ENCODE measurements around the gene SEH1L. TPM values are rescaled to one million over a fixed set of nuclear protein-coding genes. Genes with fewer than 3 reads are reported as not detected.
"Not testable (repeated sequence)": the region's sequence is repeated elsewhere in the genome, so short reads cannot be mapped to it uniquely, and the experiment has no call there.

Gene SEH1L
- total RNA-seq, 1 donor from 2014 or later = 28.8 TPM

DNA sequence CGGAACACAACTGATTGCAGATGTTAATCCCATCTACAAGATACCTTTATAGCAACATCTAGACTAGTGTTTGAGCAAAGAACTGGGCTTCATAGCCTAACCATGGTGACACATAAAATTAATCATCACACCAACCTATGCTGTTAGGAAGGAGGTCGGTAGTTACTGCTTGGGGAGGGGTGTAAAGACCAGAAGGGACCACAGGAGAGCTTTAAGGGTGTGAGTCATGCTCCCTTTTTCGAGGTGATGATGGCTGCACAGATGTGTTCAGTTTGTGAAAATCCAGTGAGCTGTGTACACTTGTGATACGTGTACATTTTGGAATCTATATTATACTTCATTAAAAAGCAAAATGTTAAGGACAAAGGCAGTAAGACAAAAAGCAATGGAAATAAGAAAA is 4.6 kb upstream of the SEH1L start:
- no peak for DNase-seq

DNA sequence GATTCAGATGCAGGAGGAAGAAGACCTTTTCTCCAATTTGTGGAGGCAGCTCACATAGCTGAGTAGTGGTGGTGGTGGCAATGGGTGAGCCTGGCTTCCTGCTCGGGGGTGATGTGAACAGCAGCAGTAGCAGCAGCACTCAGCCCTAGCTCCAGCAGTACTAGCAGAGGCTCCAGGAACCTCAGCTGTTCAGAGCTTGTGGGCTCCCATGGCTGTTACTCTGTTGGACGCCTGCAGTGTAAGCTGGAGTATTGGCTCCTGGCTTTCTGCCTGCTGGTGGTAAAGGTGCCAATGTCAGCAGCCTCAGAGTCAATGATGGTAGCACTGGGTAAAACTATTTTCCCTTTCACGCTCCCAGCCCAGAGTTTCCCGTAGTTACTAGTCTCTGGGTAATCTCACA is 3.1 kb upstream of the SEH1L start:
- peak; percentile 64 for DNase-seq

DNA sequence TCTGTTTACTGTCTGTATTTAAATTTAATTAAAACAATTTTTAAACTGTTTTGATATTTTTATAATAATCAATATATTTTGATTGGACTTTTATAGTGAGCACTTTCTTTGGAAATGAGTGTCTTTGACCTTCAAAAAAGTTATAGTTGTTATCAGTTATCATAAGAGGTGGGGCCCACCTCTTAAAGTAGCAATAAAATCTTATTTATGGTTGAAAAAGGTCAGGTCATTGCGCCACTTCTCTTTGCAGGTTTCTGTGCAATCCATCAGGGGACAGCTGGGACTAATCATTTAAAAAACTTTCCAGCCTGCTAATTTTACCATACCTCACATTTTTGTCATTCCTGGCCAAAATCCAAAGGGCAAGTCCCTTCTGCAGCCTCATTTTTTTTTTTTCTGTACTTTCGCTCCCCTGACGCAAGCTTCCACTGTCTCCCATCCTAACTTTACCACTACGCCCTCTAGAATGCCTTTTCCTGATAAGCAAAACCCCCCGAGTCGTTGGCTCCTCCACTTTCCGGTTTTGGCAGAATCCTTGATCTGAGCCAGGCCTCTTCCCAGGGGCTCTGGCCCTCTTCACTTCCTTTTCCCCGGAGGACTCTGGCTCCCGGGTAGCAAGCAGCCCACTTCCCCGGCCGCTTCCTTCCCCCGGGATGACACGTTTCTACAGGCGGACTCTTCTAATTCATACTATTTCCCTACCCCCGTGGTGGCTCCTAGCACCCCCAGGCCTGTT is 1.1 kb upstream of the SEH1L start:
- peak; percentile 50 for DNase-seq

- DNase-seq = peak; percentile 95
Observed at GRCh38 chr18:12948050-12948804, 416 bp downstream of the SEH1L start.

DNA sequence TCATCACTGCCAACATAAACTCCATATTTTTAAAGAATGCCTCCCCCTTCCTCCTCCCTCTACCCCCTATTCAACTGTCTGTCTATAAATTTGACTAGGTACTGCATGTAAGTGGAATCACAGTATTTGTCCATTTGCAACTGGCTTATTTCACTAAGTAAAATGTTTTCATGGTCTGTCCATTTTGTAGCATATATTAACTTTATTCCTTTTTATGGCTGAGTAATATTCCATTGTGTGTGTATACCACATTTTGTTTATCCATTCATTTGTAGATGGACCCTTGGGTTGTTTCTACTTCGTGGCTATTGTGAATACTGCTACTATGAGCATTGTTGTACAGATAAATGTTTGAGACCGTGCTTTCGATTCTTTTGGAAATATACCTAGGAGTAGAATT is 10.7 kb downstream of the SEH1L start:
- no peak for DNase-seq

- DNase-seq = peak; percentile 10
Observed at GRCh38 chr18:12960395-12960794, 12.6 kb downstream of the SEH1L start.

- peak; percentile 58 for DNase-seq
Observed at GRCh38 chr18:12960853-12961397, 13.1 kb downstream of the SEH1L start.

DNA sequence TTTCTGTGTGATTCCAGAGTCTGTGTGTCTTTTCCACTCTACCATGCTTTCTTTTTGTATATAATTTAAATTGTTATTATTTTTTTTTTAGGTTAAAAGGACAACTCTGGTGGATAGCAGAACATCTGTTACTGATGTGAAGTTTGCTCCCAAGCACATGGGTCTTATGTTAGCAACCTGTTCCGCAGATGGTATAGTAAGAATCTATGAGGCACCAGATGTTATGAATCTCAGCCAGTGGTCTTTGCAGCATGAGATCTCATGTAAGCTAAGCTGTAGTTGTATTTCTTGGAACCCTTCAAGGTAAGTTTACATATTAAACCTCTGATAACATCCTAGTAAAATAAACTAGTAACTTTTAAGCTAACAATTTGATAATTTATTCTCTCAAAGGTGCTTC is 15.3 kb downstream of the SEH1L start:
- DNase-seq = no peak

GRCh38 chr18:12968115-12968514 is 20.3 kb downstream of the SEH1L start:
- DNase-seq = no peak

GRCh38 chr18:12968619-12969018 is 20.8 kb downstream of the SEH1L start:
- no peak for DNase-seq

DNA sequence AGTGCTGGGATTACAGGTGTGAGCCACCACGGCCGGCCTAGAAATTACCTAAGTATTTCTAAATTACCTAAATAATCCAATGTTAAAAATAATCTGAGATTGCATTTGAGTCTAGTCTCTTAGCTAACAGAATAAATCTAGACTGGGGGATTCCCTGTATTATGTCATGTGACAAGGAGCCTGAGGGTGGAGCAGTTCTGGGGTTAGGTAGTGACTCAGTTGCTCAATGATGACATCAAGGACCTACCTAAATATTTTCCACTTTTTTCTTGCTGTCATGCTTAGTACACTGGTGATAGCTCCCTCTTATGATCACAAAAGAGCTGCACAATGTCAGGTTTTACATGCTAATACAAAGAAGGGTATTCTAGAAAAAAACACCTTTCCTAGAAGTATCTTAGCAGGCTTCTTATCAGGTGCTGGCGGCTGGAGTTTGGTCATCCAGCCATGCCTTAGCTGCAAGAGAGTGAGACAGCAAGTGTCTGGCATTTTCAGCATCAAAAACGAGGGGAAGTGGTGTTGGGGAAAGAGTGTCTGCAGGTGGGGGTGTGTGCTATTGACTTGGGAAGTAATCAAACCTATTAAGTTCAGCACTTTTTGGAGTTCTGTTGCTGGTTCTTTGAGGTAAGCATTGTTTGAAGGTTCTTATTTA is 25.9 kb downstream of the SEH1L start:
- no peak for DNase-seq

- no peak for DNase-seq
Observed at GRCh38 chr18:12975488-12975887, 27.7 kb downstream of the SEH1L start.

DNA sequence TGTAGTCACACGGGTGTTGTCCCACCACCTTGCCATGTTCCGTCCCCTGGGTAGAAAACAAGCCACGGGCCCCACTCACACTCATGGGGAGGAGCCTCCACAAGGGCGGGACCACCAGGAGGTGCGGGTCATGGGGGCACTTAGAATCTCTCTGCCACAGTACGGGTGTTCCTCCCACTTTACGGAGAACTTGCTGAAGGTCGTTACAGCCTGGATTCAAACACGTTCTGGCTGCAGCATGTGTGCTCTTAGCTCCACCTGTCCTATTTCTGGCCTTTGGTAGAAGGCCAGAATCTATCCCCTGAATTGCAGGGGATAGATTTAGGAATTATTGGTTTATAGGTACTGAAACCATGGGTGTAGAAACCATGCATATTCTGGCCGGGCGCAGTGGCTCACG is 28.5 kb downstream of the SEH1L start:
- DNase-seq = no peak

DNA sequence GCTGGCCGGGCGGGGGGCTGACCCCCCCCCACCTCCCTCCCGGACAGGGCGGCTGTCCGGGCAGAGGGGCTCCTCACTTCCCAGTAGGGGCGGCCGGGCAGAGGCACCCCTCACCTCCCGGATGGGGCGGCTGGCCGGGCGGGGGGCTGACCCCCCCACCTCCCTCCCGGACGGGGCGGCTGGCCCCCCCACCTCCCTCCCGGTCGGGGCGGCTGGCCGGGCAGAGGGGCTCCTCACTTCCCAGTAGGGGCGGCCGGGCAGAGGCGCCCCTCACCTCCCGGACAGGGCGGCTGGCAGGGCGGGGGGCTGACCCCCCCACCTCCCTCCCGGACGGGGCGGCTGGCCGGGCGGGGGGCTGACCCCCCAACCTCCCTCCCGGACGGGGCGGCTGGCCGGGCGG is 32.3 kb downstream of the SEH1L start:
- not testable (repeated sequence) for DNase-seq

GRCh38 chr18:12989397-12990122 is 41.7 kb downstream of the SEH1L start:
- DNase-seq = no peak

DNA sequence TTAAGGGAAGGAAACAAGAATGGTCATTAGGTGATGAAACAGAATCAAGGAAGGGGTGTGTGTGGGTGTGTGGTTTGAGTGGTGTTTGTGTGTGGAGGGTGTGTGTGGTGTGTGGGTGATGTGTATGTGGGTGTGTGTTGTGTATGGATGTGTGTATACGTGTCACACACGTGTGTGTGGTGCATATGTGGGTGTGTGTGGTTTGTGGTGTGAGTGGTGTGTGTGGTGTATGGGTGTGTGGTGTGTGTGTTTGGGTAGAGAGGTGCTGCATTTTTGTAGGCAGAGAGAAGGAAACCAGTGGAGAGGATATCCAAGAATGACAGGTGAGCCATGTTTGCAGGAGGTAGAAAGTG is 42.3 kb downstream of the SEH1L start:
- DNase-seq = no peak

- no peak for DNase-seq
Observed at GRCh38 chr18:12990641-12990966, 42.8 kb downstream of the SEH1L start.

GRCh38 chr18:12990967-12991820 is 43.4 kb downstream of the SEH1L start, which contains the start of gene CEP192:
Gene CEP192, plus strand, starts transcription at chr18:12991362. Its CDS starts 8,063 bp downstream, at chr18:12999425.
- peak; percentile 99 for DNase-seq

- no peak for DNase-seq
Observed at GRCh38 chr18:12991821-12992179, 44.0 kb downstream of the SEH1L start.

GRCh38 chr18:12993439-12993838 is 45.6 kb downstream of the SEH1L start:
- no peak for DNase-seq

DNA sequence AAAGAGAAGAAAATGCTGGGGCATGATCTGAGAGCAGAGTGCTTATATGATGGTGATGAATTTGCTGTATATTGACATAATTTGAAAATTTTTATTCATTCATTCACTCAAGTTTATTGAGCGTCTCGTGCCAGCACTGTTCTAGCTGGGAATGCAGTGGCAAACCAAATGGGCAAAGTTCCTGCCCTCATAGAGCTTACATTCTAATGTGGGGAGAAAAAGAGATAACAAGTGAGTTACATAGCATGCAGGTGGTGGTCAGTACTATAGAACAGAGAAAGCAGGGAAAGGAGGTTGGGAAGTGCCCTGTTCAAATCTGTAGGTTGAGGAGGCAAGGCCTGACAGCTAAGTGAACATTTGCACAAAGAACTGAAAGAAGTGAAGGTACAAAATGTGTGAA is 47.6 kb downstream of the SEH1L start:
- DNase-seq = no peak

Measured in tongue (tissue), 2 donors.